Smooth muscle cell (in vitro differentiated cells): ENCODE results near the gene GPC5. TPM values are rescaled to one million over a fixed set of nuclear protein-coding genes. Genes with fewer than 3 reads are reported as not detected.

Experiments
- DNase-seq: peaks from one replicate; lab custom pipeline; 2025; ENCODE audit not compliant: unreplicated experiment; lab: John Stamatoyannopoulos, UW
- H2AFZ ChIP-seq: fragments of 200-600 bp; sonication (generic); 2 replicates; pipeline ENCODE4 v1.6.0; 2016; ENCODE audit warnings: antibody characterized with exemption, low read depth, mild to moderate bottlenecking
- H3F3A ChIP-seq: fragments of 200-600 bp; sonication (generic); 2 replicates; pipeline ENCODE4 v1.6.0; 2017; ENCODE audit warnings: antibody characterized with exemption, low read depth
- H3K27ac ChIP-seq: fragments of 200-600 bp; sonication (generic); 2 replicates; pipeline ENCODE4 v1.5.1; 2016; ENCODE audit warnings: low read depth, mild to moderate bottlenecking
- H3K27me3 ChIP-seq: fragments of 200-600 bp; sonication (generic); 2 replicates; pipeline ENCODE4 v1.6.1; 2016; ENCODE audit warnings: low read depth, mild to moderate bottlenecking
- H3K36me3 ChIP-seq: fragments of 200-600 bp; sonication (generic); 2 replicates; pipeline ENCODE4 v1.5.1; 2016; ENCODE audit warnings: low read depth
- H3K4me1 ChIP-seq: fragments of 200-600 bp; sonication (generic); 2 replicates; pipeline ENCODE4 v1.5.1; 2016; ENCODE audit warnings: low read depth
- H3K4me2 ChIP-seq: fragments of 200-600 bp; sonication (generic); 2 replicates; pipeline ENCODE4 v1.6.0; 2016; ENCODE audit warnings: mild to moderate bottlenecking
- H3K4me3 ChIP-seq: fragments of 200-600 bp; sonication (generic); 2 replicates; pipeline ENCODE4 v1.5.1; 2016; ENCODE audit warnings: mild to moderate bottlenecking
- H3K79me2 ChIP-seq: fragments of 200-600 bp; sonication (generic); 2 replicates; pipeline ENCODE4 v1.6.0; 2016; ENCODE audit warnings: low read depth, mild to moderate bottlenecking
- H3K9ac ChIP-seq: fragments of 200-600 bp; sonication (generic); 2 replicates; pipeline ENCODE4 v1.6.0; 2016; ENCODE audit warnings: low read depth
- H3K9me3 ChIP-seq: fragments of 200-600 bp; sonication (generic); replicated peaks from 2 replicates; pipeline ENCODE4 v1.5.1; 2016; ENCODE audit warnings: low read depth
- H4K20me1 ChIP-seq: fragments of 200-600 bp; sonication (generic); 2 replicates; pipeline ENCODE4 v1.6.0; 2016; ENCODE audit warnings: low read depth
- CTCF ChIP-seq: fragments of 200-600 bp; sonication (generic); IDR thresholded peaks from 2 replicates; pipeline ENCODE4 v1.5.1; 2017; ENCODE audit warnings: borderline replicate concordance, mild to moderate bottlenecking, antibody characterized with exemption; ENCODE audit not compliant: insufficient read depth, poor library complexity, severe bottlenecking
- WGBS: methylation state at CpG from one replicate; pipeline ENCODE4 v1.1.7; 2016; ENCODE audit warnings: low lambda C conversion rate; 5-methylcytosine and 5-hydroxymethylcytosine counted together
- polyA plus RNA-seq: library from polyadenylated mRNA; unstranded; fragments of >200 nt; fragmentation: Nextera tagmentation; extraction: Ambion mirVana; gene quantifications from 2 replicates; pipeline ENCODE4 v1.2.1, GENCODE V29; 2016
- total RNA-seq: library from RNA; depleted of rRNA; stranded (reverse); fragments of >200 nt; gene quantifications from 2 replicates; pipeline ENCODE4 v1.2.3, GENCODE V29; 2014

The GPC5 gene
- total and polyA plus RNA-seq, 2 experiments from 2014 or later, result 0.99 to 1.0 TPM

GRCh38 chr13:92175330-92175729 is 776.9 kb downstream of the GPC5 start:
- no peak overlapping the region for H3K4me2 ChIP-seq

GRCh38 chr13:92177966-92178365 is 779.5 kb downstream of the GPC5 start:
- H3K4me1 ChIP-seq, result no peaks in the 10 kb centered on the region
- TF ChIP-seq CTCF, result no peak
- no peak overlapping the region for H3K4me3 ChIP-seq
- no peak overlapping the region for H2AFZ ChIP-seq
- H3F3A ChIP-seq, result no peaks in the 10 kb centered on the region
- no peaks in the 10 kb centered on the region for H4K20me1 ChIP-seq
- H3K9me3 ChIP-seq, result no peaks in the 10 kb centered on the region
- no peaks in the 10 kb centered on the region for H3K79me2 ChIP-seq
- WGBS, result 89% methylated on average over 5 of the region's 5 CpGs
- no peak overlapping the region for H3K9ac ChIP-seq
- no peaks in the 10 kb centered on the region for H3K27me3 ChIP-seq
- H3K4me2 ChIP-seq, result no peak overlapping the region
- no peak overlapping the region for H3K27ac ChIP-seq
- DNase-seq, result no peak
- no peaks in the 10 kb centered on the region for H3K36me3 ChIP-seq

More at GRCh38 chr13:92175330-92175729, 776.9 kb downstream of the GPC5 start:
- no peak for DNase-seq
- peak; percentile 54 for TF ChIP-seq CTCF
- no peak overlapping the region for H3K4me3 ChIP-seq
- no peaks in the 10 kb centered on the region for H3K36me3 ChIP-seq
- no peaks in the 10 kb centered on the region for H3K9me3 ChIP-seq
- WGBS, result 23% methylated on average over 4 of the region's 4 CpGs
- H3K27me3 ChIP-seq, result peaks cover 10% of the 10 kb centered on the region
- H3K4me1 ChIP-seq, result no peaks in the 10 kb centered on the region
- no peaks in the 10 kb centered on the region for H4K20me1 ChIP-seq
- no peaks in the 10 kb centered on the region for H3K79me2 ChIP-seq
- no peak overlapping the region for H3K9ac ChIP-seq
- no peaks in the 10 kb centered on the region for H3F3A ChIP-seq
- no peak overlapping the region for H2AFZ ChIP-seq
- H3K27ac ChIP-seq, result no peak overlapping the region

GRCh38 chr13:92179223-92179622 is 780.8 kb downstream of the GPC5 start:
- no peak for DNase-seq

More at GRCh38 chr13:92179223-92179622, 780.8 kb downstream of the GPC5 start:
- Histone ChIP-seq H3K9ac (no peak overlapping the region), H3F3A (no peaks in the 10 kb centered on the region), H3K4me3 (no peak overlapping the region), H3K4me2 (no peak overlapping the region), H3K4me1 (no peaks in the 10 kb centered on the region), H4K20me1 (no peaks in the 10 kb centered on the region), H3K79me2 (no peaks in the 10 kb centered on the region), H3K27me3 (no peaks in the 10 kb centered on the region), H3K9me3 (no peaks in the 10 kb centered on the region), H3K36me3 (no peaks in the 10 kb centered on the region), H2AFZ (no peak overlapping the region), H3K27ac (no peak overlapping the region)
- 64% methylated on average over 1 of the region's 1 CpG for WGBS
- TF ChIP-seq CTCF, result no peak
